ENCODE data around the gene ABHD17C. TPM values are rescaled to one million over a fixed set of nuclear protein-coding genes. Genes with fewer than 3 reads are reported as not detected.

Gene ABHD17C
- total and polyA plus RNA-seq, 2 experiments from 2014 or later: 2.1 to 8.3 TPM

DNA sequence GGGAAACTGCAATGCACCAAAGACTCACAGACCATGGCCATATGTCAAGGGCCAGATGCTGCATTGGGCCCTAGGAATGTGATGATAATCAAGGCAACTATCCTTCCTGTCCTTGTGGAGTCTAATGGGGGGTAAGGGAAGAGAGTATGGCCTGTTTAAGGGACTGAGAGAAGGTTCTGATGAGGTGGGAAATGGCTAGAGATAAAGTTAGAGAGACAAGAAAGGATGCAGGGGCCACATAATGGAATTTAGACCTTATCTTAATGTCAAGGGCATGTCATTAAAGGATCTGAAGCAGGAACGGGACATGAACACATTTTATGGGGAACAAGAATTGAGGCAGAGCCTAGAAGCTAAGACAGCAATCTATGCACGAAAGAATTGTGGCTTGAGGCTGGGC lies 30.0 kb upstream of the ABHD17C start:
- H2AFZ ChIP-seq: no peak overlapping the region
- no peaks in the 10 kb centered on the region for H3K79me2 ChIP-seq (ENCODE audit: insufficient read depth)
- no peaks in the 10 kb centered on the region for H3K9me2 ChIP-seq (ENCODE audit: insufficient read depth)
- no peak overlapping the region for H3K27ac ChIP-seq
- no peaks in the 10 kb centered on the region for H3K36me3 ChIP-seq (ENCODE audit: low read depth)
- no peak overlapping the region for H3K4me2 ChIP-seq (ENCODE audit: unreplicated experiment)
- no peak overlapping the region for H3K9ac ChIP-seq
- H4K20me1 ChIP-seq (ENCODE audit: insufficient read depth): no peaks in the 10 kb centered on the region
- no peaks in the 10 kb centered on the region for H3K9me3 ChIP-seq (ENCODE audit: low read depth)
- no peak overlapping the region for H3K4me3 ChIP-seq
- 77 to 91% methylated on average over 2 of the region's 2 CpGs for WGBS, 2 experiments (ENCODE audit: low coverage in 1 of 2, low lambda C conversion rate in 2 of 2, missing lambda C conversion rate in 2 of 2)
- TF ChIP-seq EZH2phosphoT487 (IDR thresholded peaks at IDR 0.05; ENCODE audit: insufficient read depth, low read depth) (no peak), EZH2 (IDR thresholded peaks at IDR 0.05; ENCODE audit: insufficient read depth, poor library complexity, severe bottlenecking) (no peak)
- DNase-seq: no peak
- no peaks in the 10 kb centered on the region for H3K27me3 ChIP-seq (replicated peaks; ENCODE audit: insufficient read depth)
- in situ Hi-C loops (cut with MboI): no loop called here
- H3K4me1 ChIP-seq (ENCODE audit: insufficient read depth): peaks cover 14% of the 10 kb centered on the region
- peaks cover 30% of the 10 kb centered on the region for H3F3A ChIP-seq (ENCODE audit: insufficient read depth)

DNA sequence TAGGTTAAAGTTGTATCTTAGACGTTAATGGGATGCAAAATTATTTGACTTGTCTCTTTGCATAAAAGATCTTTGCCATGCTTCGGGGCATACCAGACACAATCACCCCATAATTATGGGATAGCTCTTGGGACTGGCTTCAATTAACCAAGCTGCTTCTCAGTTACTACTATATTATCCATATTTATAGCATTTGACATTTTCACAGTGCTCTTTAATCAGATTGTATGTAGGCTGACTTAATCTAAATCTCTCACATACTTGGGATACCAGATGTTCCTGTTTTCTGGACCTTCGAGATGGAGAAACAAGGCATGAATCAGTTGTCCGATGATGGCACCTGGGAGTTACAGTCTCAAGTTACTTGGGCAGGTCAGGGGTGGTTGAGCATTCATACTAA lies 27.2 kb upstream of the ABHD17C start:
- WGBS, 2 experiments (ENCODE audit: low coverage in 1 of 2, low lambda C conversion rate in 2 of 2, missing lambda C conversion rate in 2 of 2): 90 to 92% methylated on average over 4 of the region's 4 CpGs
- no peaks in the 10 kb centered on the region for H3K36me3 ChIP-seq (ENCODE audit: low read depth)

GRCh38 chr15:80668546-80669236 lies 26.4 kb upstream of the ABHD17C start:
- no peaks in the 10 kb centered on the region for H3K27me3 ChIP-seq (replicated peaks; ENCODE audit: insufficient read depth)
- H3K9ac ChIP-seq: no peak overlapping the region
- H3K79me2 ChIP-seq (ENCODE audit: insufficient read depth): no peaks in the 10 kb centered on the region
- H3K4me2 ChIP-seq (ENCODE audit: unreplicated experiment): no peak overlapping the region
- 92 to 94% methylated on average over 3 of the region's 3 CpGs for WGBS, 2 experiments (ENCODE audit: low coverage in 1 of 2, low lambda C conversion rate in 2 of 2, missing lambda C conversion rate in 2 of 2)
- peaks cover 13% of the 10 kb centered on the region for H3F3A ChIP-seq (ENCODE audit: insufficient read depth)
- no peaks in the 10 kb centered on the region for H4K20me1 ChIP-seq (ENCODE audit: insufficient read depth)
- H3K9me2 ChIP-seq (ENCODE audit: insufficient read depth): no peaks in the 10 kb centered on the region
- H3K9me3 ChIP-seq (ENCODE audit: low read depth): no peaks in the 10 kb centered on the region
- DNase-seq: no peak
- in situ Hi-C loops (cut with MboI): no loop called here
- peaks cover 9% of the 10 kb centered on the region for H3K4me1 ChIP-seq (ENCODE audit: insufficient read depth)
- no peaks in the 10 kb centered on the region for H3K36me3 ChIP-seq (ENCODE audit: low read depth)
- H3K27ac ChIP-seq: no peak overlapping the region
- H2AFZ ChIP-seq: no peak overlapping the region
- H3K4me3 ChIP-seq: no peak overlapping the region
- TF ChIP-seq EZH2phosphoT487 (IDR thresholded peaks at IDR 0.05; ENCODE audit: insufficient read depth, low read depth) (no peak), EZH2 (IDR thresholded peaks at IDR 0.05; ENCODE audit: insufficient read depth, poor library complexity, severe bottlenecking) (no peak)

More for the DNA sequence above, 27.2 kb upstream of the ABHD17C start:
- H2AFZ ChIP-seq: no peak overlapping the region
- H3K9me2 ChIP-seq (ENCODE audit: insufficient read depth): no peaks in the 10 kb centered on the region
- in situ Hi-C loops (cut with MboI): no loop called here
- H3K4me1 ChIP-seq (ENCODE audit: insufficient read depth): peaks cover 9% of the 10 kb centered on the region
- no peak overlapping the region for H3K27ac ChIP-seq
- peaks cover 13% of the 10 kb centered on the region for H3F3A ChIP-seq (ENCODE audit: insufficient read depth)
- no peaks in the 10 kb centered on the region for H4K20me1 ChIP-seq (ENCODE audit: insufficient read depth)
- H3K9ac ChIP-seq: no peak overlapping the region
- H3K9me3 ChIP-seq (ENCODE audit: low read depth): no peaks in the 10 kb centered on the region
- TF ChIP-seq EZH2phosphoT487 (IDR thresholded peaks at IDR 0.05; ENCODE audit: insufficient read depth, low read depth): no peak
- TF ChIP-seq EZH2 (IDR thresholded peaks at IDR 0.05; ENCODE audit: insufficient read depth, poor library complexity, severe bottlenecking): no peak
- H3K4me3 ChIP-seq: no peak overlapping the region
- H3K79me2 ChIP-seq (ENCODE audit: insufficient read depth): no peaks in the 10 kb centered on the region
- no peaks in the 10 kb centered on the region for H3K27me3 ChIP-seq (replicated peaks; ENCODE audit: insufficient read depth)
- no peak overlapping the region for H3K4me2 ChIP-seq (ENCODE audit: unreplicated experiment)
- no peak for DNase-seq

DNA sequence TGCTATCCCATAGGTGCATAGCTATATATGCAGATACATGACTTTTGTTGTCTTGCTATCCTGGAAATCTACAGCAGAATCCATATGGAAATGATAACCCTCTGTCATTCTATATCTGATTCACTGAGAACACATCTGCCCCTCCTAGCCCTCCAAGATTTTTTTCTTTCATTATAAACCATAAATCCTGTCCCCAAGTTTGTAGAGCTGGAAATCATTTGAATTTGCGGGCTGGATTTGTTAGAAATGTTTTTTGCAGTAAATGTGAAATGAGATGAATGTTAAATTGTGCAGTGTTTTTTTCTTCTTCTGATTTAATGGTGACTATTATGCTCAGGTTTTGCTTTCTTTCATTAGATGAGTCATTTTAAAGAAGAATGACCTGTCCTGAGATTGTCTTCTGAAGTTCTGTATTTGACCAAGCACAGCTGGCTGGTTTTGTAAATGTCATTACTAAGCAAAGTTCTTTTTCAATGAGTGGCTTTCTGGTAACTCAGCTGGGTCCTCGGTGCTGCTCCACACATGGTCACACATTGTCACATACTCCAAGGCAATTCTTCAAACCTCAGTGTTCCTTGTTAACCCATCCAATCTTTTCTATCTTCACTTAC lies 25.3 kb upstream of the ABHD17C start:
- no peaks in the 10 kb centered on the region for H3K27me3 ChIP-seq (replicated peaks; ENCODE audit: insufficient read depth)
- H3K4me1 ChIP-seq (ENCODE audit: insufficient read depth): peaks cover 16% of the 10 kb centered on the region
- H3K4me3 ChIP-seq: no peak overlapping the region; the same call in 1 of the 2 replicates
- peak overlapping the region; percentile 11 for H3K4me2 ChIP-seq (ENCODE audit: unreplicated experiment)
- 23 to 25% methylated on average over 2 of the region's 2 CpGs for WGBS, 2 experiments (ENCODE audit: low coverage in 1 of 2, low lambda C conversion rate in 2 of 2, missing lambda C conversion rate in 2 of 2)
- peak; percentile 72 for DNase-seq
- H3K9me2 ChIP-seq (ENCODE audit: insufficient read depth): no peaks in the 10 kb centered on the region
- H3F3A ChIP-seq (ENCODE audit: insufficient read depth): peaks cover 13% of the 10 kb centered on the region
- TF ChIP-seq EZH2phosphoT487 (IDR thresholded peaks at IDR 0.05; ENCODE audit: insufficient read depth, low read depth) (no peak), EZH2 (IDR thresholded peaks at IDR 0.05; ENCODE audit: insufficient read depth, poor library complexity, severe bottlenecking) (no peak)
- no peaks in the 10 kb centered on the region for H3K79me2 ChIP-seq (ENCODE audit: insufficient read depth)
- no peak overlapping the region for H3K27ac ChIP-seq
- H3K36me3 ChIP-seq (ENCODE audit: low read depth): no peaks in the 10 kb centered on the region
- in situ Hi-C loops (cut with MboI): no loop called here
- no peaks in the 10 kb centered on the region for H4K20me1 ChIP-seq (ENCODE audit: insufficient read depth)
- no peak overlapping the region for H2AFZ ChIP-seq
- no peaks in the 10 kb centered on the region for H3K9me3 ChIP-seq (ENCODE audit: low read depth)
- H3K9ac ChIP-seq: no peak overlapping the region

All from GM23248 (cell line).